ENCODE measurements around the gene JAM3. TPM values are rescaled to one million over a fixed set of nuclear protein-coding genes. Genes with fewer than 3 reads are reported as not detected.

Gene JAM3
- total RNA-seq, 4 donors from 2014 or later = 60.9 to 124 (median 96.5) TPM

GRCh38 chr11:134170919-134171281, 102.0 kb downstream of the JAM3 start:
- Histone ChIP-seq H3K36me3 (peaks cover 0 to 60% (median 0%) of the 10 kb centered on the region in 3 donors), H3K4me1 (no peaks in the 10 kb centered on the region), H3K27me3 (no peaks in the 10 kb centered on the region), H3K4me3 (no peak overlapping the region), H3K9me3 (no peaks in the 10 kb centered on the region), H3K27ac (no peak overlapping the region)
- no peak for DNase-seq (ENCODE audit: low spot score in 2 of 2)
- WGBS, 2 donors = 95 to 96% methylated on average over 5 of the region's 5 CpGs
- TF ChIP-seq POLR2A (IDR thresholded peaks at IDR 0.05) = no peak
- no peak for TF ChIP-seq EP300 (IDR thresholded peaks at IDR 0.05)

GRCh38 chr11:134171951-134172350, 103.1 kb downstream of the JAM3 start:
- no peak for DNase-seq (ENCODE audit: low spot score in 2 of 2)
- WGBS, 2 donors = 96 to 98% methylated on average over 10 of the region's 10 CpGs

DNA sequence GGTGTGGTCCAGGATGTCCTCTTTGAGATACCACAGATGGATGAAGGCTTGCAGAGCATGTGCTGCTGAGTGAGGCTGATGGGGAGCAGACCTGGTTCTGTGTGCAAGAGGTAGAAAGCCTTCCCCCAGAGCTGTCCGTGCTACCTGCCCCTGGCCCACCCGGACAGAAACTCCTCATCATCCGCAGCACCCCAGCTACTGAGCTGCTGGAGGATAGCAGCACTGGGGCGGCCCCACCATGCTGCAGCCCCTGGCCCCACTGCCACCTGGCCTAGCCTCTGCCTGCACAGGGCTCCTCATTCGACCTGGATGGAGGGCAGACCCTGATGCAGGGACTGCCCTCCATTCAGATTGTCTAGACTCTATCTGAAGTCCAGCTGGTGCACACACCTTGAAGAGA, 104.4 kb downstream of the JAM3 start:
- DNase-seq (ENCODE audit: low spot score in 2 of 2) = no peak
- Histone ChIP-seq H3K27me3 (no peaks in the 10 kb centered on the region), H3K27ac (no peak overlapping the region), H3K36me3 (peaks cover 0 to 71% (median 0%) of the 10 kb centered on the region in 3 donors), H3K4me3 (no peak overlapping the region), H3K9me3 (no peaks in the 10 kb centered on the region), H3K4me1 (no peaks in the 10 kb centered on the region)
- 97 to 100% methylated on average over 2 to 4 of the region's 5 CpGs for WGBS, 2 donors
- TF ChIP-seq, protein P1, sequence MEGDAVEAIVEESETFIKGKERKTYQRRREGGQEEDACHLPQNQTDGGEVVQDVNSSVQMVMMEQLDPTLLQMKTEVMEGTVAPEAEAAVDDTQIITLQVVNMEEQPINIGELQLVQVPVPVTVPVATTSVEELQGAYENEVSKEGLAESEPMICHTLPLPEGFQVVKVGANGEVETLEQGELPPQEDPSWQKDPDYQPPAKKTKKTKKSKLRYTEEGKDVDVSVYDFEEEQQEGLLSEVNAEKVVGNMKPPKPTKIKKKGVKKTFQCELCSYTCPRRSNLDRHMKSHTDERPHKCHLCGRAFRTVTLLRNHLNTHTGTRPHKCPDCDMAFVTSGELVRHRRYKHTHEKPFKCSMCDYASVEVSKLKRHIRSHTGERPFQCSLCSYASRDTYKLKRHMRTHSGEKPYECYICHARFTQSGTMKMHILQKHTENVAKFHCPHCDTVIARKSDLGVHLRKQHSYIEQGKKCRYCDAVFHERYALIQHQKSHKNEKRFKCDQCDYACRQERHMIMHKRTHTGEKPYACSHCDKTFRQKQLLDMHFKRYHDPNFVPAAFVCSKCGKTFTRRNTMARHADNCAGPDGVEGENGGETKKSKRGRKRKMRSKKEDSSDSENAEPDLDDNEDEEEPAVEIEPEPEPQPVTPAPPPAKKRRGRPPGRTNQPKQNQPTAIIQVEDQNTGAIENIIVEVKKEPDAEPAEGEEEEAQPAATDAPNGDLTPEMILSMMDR (IDR thresholded peaks at IDR 0.05) = no peak
- TF ChIP-seq EP300 (IDR thresholded peaks at IDR 0.05) (no peak), POLR2A (IDR thresholded peaks at IDR 0.05) (no peak)

More at GRCh38 chr11:134171951-134172350, 103.1 kb downstream of the JAM3 start:
- Histone ChIP-seq H3K36me3 (peaks cover 0 to 71% (median 0%) of the 10 kb centered on the region in 3 donors), H3K27me3 (no peaks in the 10 kb centered on the region), H3K27ac (no peak overlapping the region), H3K9me3 (no peaks in the 10 kb centered on the region), H3K4me3 (no peak overlapping the region), H3K4me1 (no peaks in the 10 kb centered on the region)
- TF ChIP-seq, protein P1 (IDR thresholded peaks at IDR 0.05) = no peak
- TF ChIP-seq EP300 (IDR thresholded peaks at IDR 0.05) = no peak
- TF ChIP-seq POLR2A (IDR thresholded peaks at IDR 0.05) = no peak

GRCh38 chr11:134176284-134176683, 107.4 kb downstream of the JAM3 start:
- Histone ChIP-seq H3K27me3 (no peaks in the 10 kb centered on the region), H3K4me1 (no peaks in the 10 kb centered on the region), H3K27ac (no peak overlapping the region), H3K36me3 (peaks cover 0 to 73% (median 0%) of the 10 kb centered on the region in 3 donors), H3K4me3 (no peak overlapping the region), H3K9me3 (no peaks in the 10 kb centered on the region)
- 94 to 96% methylated on average over 13 of the region's 13 CpGs for WGBS, 2 donors
- no peak for DNase-seq (ENCODE audit: low spot score in 2 of 2)
- TF ChIP-seq, protein P1 (IDR thresholded peaks at IDR 0.05) = no peak
- TF ChIP-seq POLR2A (IDR thresholded peaks at IDR 0.05) (no peak), EP300 (IDR thresholded peaks at IDR 0.05) (no peak)

DNA sequence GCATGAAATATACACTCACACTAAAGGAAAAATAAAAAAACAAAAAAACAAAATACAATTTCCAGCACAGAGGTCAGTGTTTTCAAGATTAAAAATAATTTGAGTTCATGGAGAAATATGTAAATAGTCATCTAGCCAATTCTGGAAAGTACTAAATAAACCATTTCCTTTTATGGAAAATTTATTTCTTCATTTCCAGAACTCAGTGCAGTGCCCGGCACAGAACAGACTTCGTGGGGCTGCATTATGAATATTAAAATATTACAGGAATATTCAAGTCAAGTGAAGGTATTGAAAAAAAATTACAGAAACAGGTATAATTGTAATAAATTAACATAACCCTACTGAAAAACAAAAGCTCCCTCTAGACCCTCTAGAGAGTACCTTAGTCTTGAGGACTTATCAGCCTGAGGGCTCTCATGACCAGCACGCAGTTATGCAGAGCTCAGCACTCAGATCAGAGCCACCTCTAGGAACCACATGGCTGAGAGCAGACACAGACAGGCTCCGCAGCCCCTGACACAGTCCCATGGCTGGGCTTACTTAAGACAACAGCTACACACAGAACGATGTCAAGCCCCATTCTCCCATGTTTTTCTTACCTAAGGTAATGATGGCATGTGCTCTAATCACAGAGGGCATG, 109.3 kb downstream of the JAM3 start:
- TF ChIP-seq POLR2A (IDR thresholded peaks at IDR 0.05) (no peak), EP300 (IDR thresholded peaks at IDR 0.05) (no peak)
- TF ChIP-seq, protein P1 (IDR thresholded peaks at IDR 0.05) = no peak
- WGBS, 2 donors = 72 to 78% methylated on average over 5 of the region's 5 CpGs
- DNase-seq (ENCODE audit: low spot score in 2 of 2) = no peak
- Histone ChIP-seq H3K27ac (no peak overlapping the region), H3K4me1 (no peaks in the 10 kb centered on the region), H3K36me3 (peaks cover 0 to 68% (median 0%) of the 10 kb centered on the region in 3 donors), H3K4me3 (no peak overlapping the region), H3K27me3 (no peaks in the 10 kb centered on the region), H3K9me3 (no peaks in the 10 kb centered on the region)
